HG03139 (cell line): ENCODE data around the gene OR4M1.
"Not testable (repeated sequence)": the region's sequence is repeated elsewhere in the genome, so short reads cannot be mapped to it uniquely, and the experiment has no call there.

ENCODE experiments used
- ATAC-seq: cut with Tn5 transposase; IDR thresholded peaks from one replicate; pipeline ENCODE4 v1.9.1; 2021; ENCODE audit not compliant: unreplicated experiment

OR4M1 gene

GRCh38 chr14:19773204-19773603 is at the start of gene OR4M1:
Gene OR4M1 (plus strand): TSS chr14:19773504. CDS start chr14:19780323, 6,819 bp downstream.
- not testable (repeated sequence) for ATAC-seq

- no peak for ATAC-seq
Observed at GRCh38 chr14:19729359-19729758, 43.9 kb upstream of the OR4M1 start.

GRCh38 chr14:19729763-19730162 is 43.5 kb upstream of the OR4M1 start:
- no peak for ATAC-seq

GRCh38 chr14:19733893-19734292 is 39.4 kb upstream of the OR4M1 start:
- not testable (repeated sequence) for ATAC-seq

GRCh38 chr14:19743256-19743655 is 30.0 kb upstream of the OR4M1 start, which contains the start of gene OR4Q3:
Gene OR4Q3 (plus strand): TSS chr14:19743571.
- ATAC-seq: no peak

GRCh38 chr14:19752316-19752715 is 21.0 kb upstream of the OR4M1 start:
- not testable (repeated sequence) for ATAC-seq

GRCh38 chr14:19754172-19754571 is 19.1 kb upstream of the OR4M1 start:
- ATAC-seq: no peak

- ATAC-seq: not testable (repeated sequence)
Observed at GRCh38 chr14:19771491-19771890, 1.8 kb upstream of the OR4M1 start.

GRCh38 chr14:19771895-19772430 is 1.3 kb upstream of the OR4M1 start:
- no peak for ATAC-seq

GRCh38 chr14:19772454-19772853 is 850 bp upstream of the OR4M1 start:
- ATAC-seq: not testable (repeated sequence)

GRCh38 chr14:19775587-19775986 is 2.3 kb downstream of the OR4M1 start:
- no peak for ATAC-seq

- ATAC-seq: not testable (repeated sequence)
Observed at GRCh38 chr14:19785848-19786247, 12.5 kb downstream of the OR4M1 start.

GRCh38 chr14:19787318-19787717 is 14.0 kb downstream of the OR4M1 start:
- not testable (repeated sequence) for ATAC-seq

- not testable (repeated sequence) for ATAC-seq
Observed at GRCh38 chr14:19788150-19788549, 14.8 kb downstream of the OR4M1 start.

GRCh38 chr14:19796520-19797108 is 23.3 kb downstream of the OR4M1 start:
- ATAC-seq: not testable (repeated sequence)

GRCh38 chr14:19799880-19800279 is 26.6 kb downstream of the OR4M1 start:
- no peak for ATAC-seq

GRCh38 chr14:19800282-19801117 is 27.2 kb downstream of the OR4M1 start:
- ATAC-seq: no peak

- no peak for ATAC-seq
Observed at GRCh38 chr14:19801118-19801464, 27.8 kb downstream of the OR4M1 start.

- not testable (repeated sequence) for ATAC-seq
Observed at GRCh38 chr14:19803470-19803869, 30.2 kb downstream of the OR4M1 start, which contains the start of gene OR4N2. Gene OR4N2 (plus strand): TSS chr14:19803770. CDS start chr14:19827449, 23,679 bp downstream.

- ATAC-seq: not testable (repeated sequence)
Observed at GRCh38 chr14:19813171-19813920, 40.0 kb downstream of the OR4M1 start.

GRCh38 chr14:19819879-19820278 is 46.6 kb downstream of the OR4M1 start:
- not testable (repeated sequence) for ATAC-seq
